Upper lobe of left lung (tissue), 6 donors: Measurements from ENCODE around the gene COA3. TPM values are rescaled to one million over a fixed set of nuclear protein-coding genes. Genes with fewer than 3 reads are reported as not detected.
A peak's percentile ranks its signal among the peaks of the same experiment; 100 is the strongest.
"Not testable (repeated sequence)": the region's sequence is repeated elsewhere in the genome, so short reads cannot be mapped to it uniquely, and the experiment has no call there.

Experiments
- ATAC-seq, 2 donors: fragments of 200-7000 bp; cut with Tn5 transposase; one replicate each; pipeline ENCODE4 v1.9.1; 2022; ENCODE audit warnings: mild to moderate bottlenecking in 2 of 2, moderate library complexity in 2 of 2; ENCODE audit not compliant: low FRiP score in 2 of 2
- DNase-seq, 2 donors: peaks; one replicate each; pipeline ENCODE4 v3.0.0-alpha.2; 2019 to 2020
- H3K27ac ChIP-seq, 4 donors: fragments of 200-600 bp; sonication (generic); one replicate each; pipeline ENCODE4 v1.5.1; 2016 to 2019
- H3K27me3 ChIP-seq, 4 donors: fragments of 200-600 bp; sonication (generic); one replicate each; pipeline ENCODE4 v1.5.1; 2017 to 2019
- H3K36me3 ChIP-seq, 4 donors: fragments of 200-600 bp; sonication (generic); one replicate each; pipeline ENCODE4 v1.5.1; 2016 to 2019
- H3K4me1 ChIP-seq, 4 donors: fragments of 200-600 bp; sonication (generic); one replicate each; pipeline ENCODE4 v1.5.1; 2018 to 2019
- H3K4me3 ChIP-seq, 4 donors: fragments of 200-600 bp; sonication (generic); one replicate each; pipeline ENCODE4 v1.5.1; 2017 to 2019; ENCODE audit warnings: mild to moderate bottlenecking in 2 of 4, moderate library complexity in 1 of 4
- H3K9me3 ChIP-seq, 4 donors: fragments of 200-600 bp; sonication (generic); one replicate each; pipeline ENCODE4 v1.5.1; 2018 to 2019
- EP300 ChIP-seq, 4 donors: sonication (generic); formaldehyde crosslinking; IDR thresholded peaks; one replicate each; pipeline ENCODE4 v1.5.1; 2017; ENCODE audit warnings: antibody characterized with exemption in 4 of 4, control low read depth in 2 of 4
- POLR2A ChIP-seq, 4 donors: fragments of 450-650 bp; IDR thresholded peaks; one replicate each; pipeline ENCODE4 v1.5.1; 2016 to 2017; ENCODE audit warnings: antibody characterized with exemption in 4 of 4, mild to moderate bottlenecking in 2 of 4
- POLR2AphosphoS5 ChIP-seq, 2 donors: sonication (generic); formaldehyde crosslinking; IDR thresholded peaks; one replicate each; pipeline ENCODE4 v1.5.1; 2017; ENCODE audit warnings: antibody characterized with exemption in 2 of 2
- WGBS, 2 donors: methylation state at CpG; one replicate each; pipeline ENCODE4 v1.1.5; 2017 to 2018; 5-methylcytosine and 5-hydroxymethylcytosine counted together
- total RNA-seq, 6 donors: library from RNA; depleted of rRNA in 4 of 6; stranded (reverse); fragments of >200 nt in 4 of 6; gene quantifications; one replicate each; pipeline versions ENCODE4 v1.1.0 to v1.2.1, GENCODE V29; 2016 to 2021
- TF ChIP-seq, protein P1 (sequence below), 6 experiments: fragments of 450-650 bp in 4 of 6; fragments of 200-600 bp in 2 of 6; sonication (generic) in 2 of 6; IDR thresholded peaks; one replicate each; pipeline ENCODE4 v1.5.1; 2016 to 2019; ENCODE audit warnings: antibody characterized with exemption in 6 of 6
- donor health status: DM: no; HTN: no; CAD: no; lungs with moderate emphysema.
- donor health status: DM: no; HTN: yes; CAD: no; lungs with severe emphysema.

COA3 gene
- total RNA-seq, 6 donors from 2014 or later, result 23.3 to 95.3 (median 67.4) TPM

GRCh38 chr17:42775534-42776098, 22.9 kb downstream of the COA3 start:
- peaks cover 16 to 38% (median 21%) of the 10 kb centered on the region in 4 donors for H3K4me1 ChIP-seq
- 63 to 64% methylated on average over 3 of the region's 3 CpGs for WGBS, 2 donors
- ATAC-seq (no peak), DNase-seq (no peak)
- no peaks in the 10 kb centered on the region for H3K9me3 ChIP-seq
- H3K27me3 ChIP-seq, result peaks cover 0 to 4% (median 1%) of the 10 kb centered on the region in 4 donors
- TF ChIP-seq EP300 (IDR thresholded peaks at IDR 0.05), result no peak
- TF ChIP-seq, protein P1, sequence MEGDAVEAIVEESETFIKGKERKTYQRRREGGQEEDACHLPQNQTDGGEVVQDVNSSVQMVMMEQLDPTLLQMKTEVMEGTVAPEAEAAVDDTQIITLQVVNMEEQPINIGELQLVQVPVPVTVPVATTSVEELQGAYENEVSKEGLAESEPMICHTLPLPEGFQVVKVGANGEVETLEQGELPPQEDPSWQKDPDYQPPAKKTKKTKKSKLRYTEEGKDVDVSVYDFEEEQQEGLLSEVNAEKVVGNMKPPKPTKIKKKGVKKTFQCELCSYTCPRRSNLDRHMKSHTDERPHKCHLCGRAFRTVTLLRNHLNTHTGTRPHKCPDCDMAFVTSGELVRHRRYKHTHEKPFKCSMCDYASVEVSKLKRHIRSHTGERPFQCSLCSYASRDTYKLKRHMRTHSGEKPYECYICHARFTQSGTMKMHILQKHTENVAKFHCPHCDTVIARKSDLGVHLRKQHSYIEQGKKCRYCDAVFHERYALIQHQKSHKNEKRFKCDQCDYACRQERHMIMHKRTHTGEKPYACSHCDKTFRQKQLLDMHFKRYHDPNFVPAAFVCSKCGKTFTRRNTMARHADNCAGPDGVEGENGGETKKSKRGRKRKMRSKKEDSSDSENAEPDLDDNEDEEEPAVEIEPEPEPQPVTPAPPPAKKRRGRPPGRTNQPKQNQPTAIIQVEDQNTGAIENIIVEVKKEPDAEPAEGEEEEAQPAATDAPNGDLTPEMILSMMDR (IDR thresholded peaks at IDR 0.05), result no peak
- TF ChIP-seq POLR2AphosphoS5 (IDR thresholded peaks at IDR 0.05), result no peak
- no peak for TF ChIP-seq POLR2A (IDR thresholded peaks at IDR 0.05)
- peaks cover 22 to 54% (median 36%) of the 10 kb centered on the region in 4 donors for H3K36me3 ChIP-seq
- H3K4me3 ChIP-seq, result no peak overlapping the region
- no peak overlapping the region for H3K27ac ChIP-seq

- TF ChIP-seq POLR2AphosphoS5 (IDR thresholded peaks at IDR 0.05), result no peak
- no peak for TF ChIP-seq POLR2A (IDR thresholded peaks at IDR 0.05)
- TF ChIP-seq, protein P1 (IDR thresholded peaks at IDR 0.05), result no peak
- TF ChIP-seq EP300 (IDR thresholded peaks at IDR 0.05), result no peak
- peaks cover 10 to 25% (median 14%) of the 10 kb centered on the region in 4 donors for H3K4me1 ChIP-seq
- H3K9me3 ChIP-seq, result no peaks in the 10 kb centered on the region
- no peaks in the 10 kb centered on the region for H3K27me3 ChIP-seq
- DNase-seq (no peak), ATAC-seq (no peak)
- H3K4me3 ChIP-seq, result peak overlapping the region; percentile 79 to 85 (median 80)
- H3K36me3 ChIP-seq, result peaks cover 22 to 46% (median 31%) of the 10 kb centered on the region in 4 donors
- 66 to 74% methylated on average over 3 of the region's 3 CpGs for WGBS, 2 donors
- peak overlapping the region in 3 of 4 donors; percentile 82 to 91 (median 89) for H3K27ac ChIP-seq
These were observed 24.3 kb downstream of the COA3 start for GRCh38 chr17:42774066-42774745.

GRCh38 chr17:42773290-42774035, 25.0 kb downstream of the COA3 start, which contains the start of gene VPS25:
TSS of gene VPS25 (plus strand) at chr17:42773449. CDS start at chr17:42773476, 27 bp downstream.
- ATAC-seq (peak; percentile 91 to 97), DNase-seq (peak; percentile 70 to 85)
- TF ChIP-seq POLR2A (IDR thresholded peaks at IDR 0.05) (peak; percentile 29 to 72 (median 36)), EP300 (IDR thresholded peaks at IDR 0.05) (no peak), POLR2AphosphoS5 (IDR thresholded peaks at IDR 0.05) (peak; percentile 85 to 93)
- TF ChIP-seq, protein P1 (IDR thresholded peaks at IDR 0.05), result peak in 1 of 6 experiments; percentile 31
- Histone ChIP-seq H3K4me3 (peak within 1 kb of the TSS; percentile 79 to 85 (median 80)), H3K27me3 (no peaks in the 10 kb centered on the region), H3K36me3 (peaks cover 16 to 38% (median 26%) of the 10 kb centered on the region in 4 donors), H3K27ac (peak within 1 kb of the TSS; percentile 81 to 91 (median 86)), H3K9me3 (no peaks in the 10 kb centered on the region), H3K4me1 (peaks cover 10 to 25% (median 14%) of the 10 kb centered on the region in 4 donors)
- 2 to 4% methylated on average over 18 to 39 of the region's 39 CpGs for WGBS, 2 donors

DNA sequence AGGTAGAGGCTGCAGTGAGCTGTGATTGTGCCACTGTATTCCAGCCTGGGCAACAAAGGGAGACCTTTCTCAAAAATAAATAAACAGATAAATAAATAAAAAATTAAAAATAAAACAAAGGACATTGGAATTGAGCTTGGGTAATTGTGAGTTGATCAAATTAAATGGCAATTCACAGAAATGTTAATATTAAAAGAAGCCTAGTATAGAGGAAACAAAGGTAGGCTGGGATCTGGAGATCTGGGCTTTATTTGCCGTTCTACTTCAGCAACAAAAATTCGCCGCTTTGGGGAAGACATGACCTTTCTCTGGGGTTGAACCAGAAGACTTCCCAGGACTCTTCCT, 25.6 kb downstream of the COA3 start:
- peak overlapping the region; percentile 81 to 91 (median 86) for H3K27ac ChIP-seq
- no peaks in the 10 kb centered on the region for H3K27me3 ChIP-seq
- H3K9me3 ChIP-seq, result no peaks in the 10 kb centered on the region
- H3K4me1 ChIP-seq, result peaks cover 10 to 25% (median 14%) of the 10 kb centered on the region in 4 donors
- ATAC-seq, result no peak
- DNase-seq, result no peak
- peaks cover 14 to 33% (median 22%) of the 10 kb centered on the region in 4 donors for H3K36me3 ChIP-seq
- 3 to 6% methylated on average over 3 of the region's 3 CpGs for WGBS, 2 donors
- peak overlapping the region; percentile 79 to 85 (median 80) for H3K4me3 ChIP-seq
- TF ChIP-seq, protein P1 (IDR thresholded peaks at IDR 0.05), result no peak
- TF ChIP-seq POLR2AphosphoS5 (IDR thresholded peaks at IDR 0.05) (no peak), EP300 (IDR thresholded peaks at IDR 0.05) (no peak), POLR2A (IDR thresholded peaks at IDR 0.05) (no peak)

GRCh38 chr17:42769964-42770363, 28.5 kb downstream of the COA3 start:
- H3K36me3 ChIP-seq, H3K27ac ChIP-seq, DNase-seq, H3K9me3 ChIP-seq, H3K4me3 ChIP-seq, ATAC-seq, H3K27me3 ChIP-seq: not testable (repeated sequence)
- H3K4me1 ChIP-seq, result peaks cover 10 to 20% (median 14%) of the 10 kb centered on the region in 4 donors
- 76 to 80% methylated on average over 10 of the region's 10 CpGs for WGBS, 2 donors

- H3K9me3 ChIP-seq, H3K27me3 ChIP-seq, H3K27ac ChIP-seq, DNase-seq, ATAC-seq, H3K36me3 ChIP-seq, H3K4me3 ChIP-seq: not testable (repeated sequence)
- peaks cover 0 to 18% (median 8%) of the 10 kb centered on the region in 4 donors for H3K4me1 ChIP-seq
- 68% methylated on average over 9 of the region's 9 CpGs for WGBS, 2 donors
These were observed 30.5 kb downstream of the COA3 start for GRCh38 chr17:42768006-42768405.
